Gastroesophageal sphincter (tissue), 4 donors: ENCODE measurements around the gene ARHGEF7. TPM values are rescaled to one million over a fixed set of nuclear protein-coding genes. Genes with fewer than 3 reads are reported as not detected.

ENCODE experiments used
- ATAC-seq: fragments of 150-250 bp; one replicate; pipeline ENCODE4 v1.9.1; 2016; ENCODE audit warnings: mild to moderate bottlenecking, moderate library complexity
- H3K27ac ChIP-seq, 4 donors: fragments of 200-600 bp; sonication (generic) in 3 of 4; 1 replicate in 3 of 4; 2 replicates in 1 of 4; pipeline ENCODE4 v1.5.1; 2016 to 2019
- H3K27me3 ChIP-seq: fragments of 200-600 bp; sonication (generic); one replicate; pipeline ENCODE4 v1.5.1; 2019
- H3K36me3 ChIP-seq, 2 donors: fragments of 200-600 bp; sonication (generic); one replicate each; pipeline ENCODE4 v1.5.1; 2019; ENCODE audit warnings: control low read depth in 1 of 2
- H3K4me1 ChIP-seq, 3 donors: fragments of 200-600 bp; sonication (generic); 1 replicate in 2 of 3; 2 replicates in 1 of 3; pipeline ENCODE4 v1.5.1; 2016 to 2019; ENCODE audit warnings: control low read depth in 2 of 3
- H3K4me3 ChIP-seq, 2 donors: fragments of 200-600 bp; sonication (generic); one replicate each; pipeline ENCODE4 v1.5.1; 2019; ENCODE audit warnings: mild to moderate bottlenecking in 1 of 2, moderate library complexity in 1 of 2
- H3K9me3 ChIP-seq, 3 donors: fragments of 200-600 bp; sonication (generic); one replicate each; pipeline ENCODE4 v1.5.1; 2017 to 2019; ENCODE audit warnings: control low read depth in 2 of 3
- CTCF ChIP-seq, 4 experiments: fragments of 200-600 bp in 2 of 4; fragments of 450-650 bp in 2 of 4; sonication (generic) in 1 of 4; IDR thresholded peaks; one replicate each; pipeline ENCODE4 v1.5.1; 2017 to 2019; ENCODE audit warnings: antibody characterized with exemption in 4 of 4, mild to moderate bottlenecking in 2 of 4, moderate library complexity in 2 of 4
- EP300 ChIP-seq: sonication (generic); formaldehyde crosslinking; IDR thresholded peaks from one replicate; pipeline ENCODE4 v1.6.1; 2017; ENCODE audit warnings: antibody characterized with exemption, mild to moderate bottlenecking
- POLR2A ChIP-seq, 2 donors: fragments of 450-650 bp; IDR thresholded peaks; one replicate each; pipeline ENCODE4 v1.6.1; 2017; ENCODE audit warnings: antibody characterized with exemption in 2 of 2, mild to moderate bottlenecking in 2 of 2, moderate library complexity in 1 of 2
- POLR2AphosphoS5 ChIP-seq: sonication (generic); formaldehyde crosslinking; IDR thresholded peaks from one replicate; pipeline ENCODE4 v1.6.1; 2017; ENCODE audit warnings: antibody characterized with exemption
- WGBS, 2 donors: methylation state at CpG; one replicate each; pipeline ENCODE4 v1.1.5; 2018; ENCODE audit warnings: low coverage in 1 of 2; 5-methylcytosine and 5-hydroxymethylcytosine counted together
- total RNA-seq, 4 donors: library from RNA; depleted of rRNA; stranded (reverse); fragments of >200 nt; gene quantifications; one replicate each; pipeline ENCODE4 v1.1.0, GENCODE V29; 2016

Gene ARHGEF7
- total RNA-seq, 4 donors from 2014 or later = 23.3 to 78.6 (median 47.2) TPM

- Histone ChIP-seq H3K9me3 (no peaks in the 10 kb centered on the region), H3K4me1 (no peaks in the 10 kb centered on the region), H3K27me3 (peaks cover 54% of the 10 kb centered on the region), H3K27ac (no peak overlapping the region), H3K4me3 (no peak overlapping the region), H3K36me3 (no peaks in the 10 kb centered on the region)
- ATAC-seq = no peak
- TF ChIP-seq EP300 (no peak), POLR2AphosphoS5 (no peak), CTCF (IDR thresholded peaks at IDR 0.05) (no peak), POLR2A (IDR thresholded peaks at IDR 0.05) (no peak)
- WGBS, 2 donors = 93 to 100% methylated on average over 2 of the region's 4 CpGs
Measured at GRCh38 chr13:111123221-111123620, 8.1 kb downstream of the ARHGEF7 start.

GRCh38 chr13:111123649-111124048 is 8.5 kb downstream of the ARHGEF7 start:
- Histone ChIP-seq H3K27me3 (peaks cover 50% of the 10 kb centered on the region), H3K4me1 (no peaks in the 10 kb centered on the region), H3K4me3 (no peak overlapping the region), H3K36me3 (no peaks in the 10 kb centered on the region), H3K27ac (no peak overlapping the region), H3K9me3 (no peaks in the 10 kb centered on the region)
- 40 to 52% methylated on average over 1 to 8 of the region's 8 CpGs for WGBS, 2 donors
- TF ChIP-seq CTCF (IDR thresholded peaks at IDR 0.05) = no peak
- TF ChIP-seq POLR2AphosphoS5 = no peak
- TF ChIP-seq POLR2A (IDR thresholded peaks at IDR 0.05) = no peak
- no peak for TF ChIP-seq EP300
- ATAC-seq = no peak

DNA sequence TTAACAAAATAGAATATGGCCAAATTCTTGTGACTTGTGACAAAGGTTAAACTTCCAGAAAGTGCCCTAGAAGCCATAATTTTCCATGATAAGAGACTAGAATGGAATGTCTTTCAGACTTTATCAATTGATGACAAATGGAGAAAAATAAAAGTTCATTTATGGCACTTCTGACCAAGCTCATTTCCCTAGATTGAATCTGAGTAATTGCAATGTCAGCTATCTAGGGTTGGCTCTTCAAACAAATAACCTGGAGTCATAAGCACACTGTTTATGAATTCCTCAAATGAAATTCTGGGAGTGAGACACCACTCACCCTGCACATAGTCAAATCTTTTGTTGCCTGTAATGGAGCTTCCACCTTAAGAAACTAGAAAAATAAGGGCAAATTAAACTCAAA is 11.4 kb downstream of the ARHGEF7 start:
- no peak for ATAC-seq
- TF ChIP-seq POLR2AphosphoS5 = no peak
- TF ChIP-seq POLR2A (IDR thresholded peaks at IDR 0.05) = no peak
- no peak for TF ChIP-seq EP300
- TF ChIP-seq CTCF (IDR thresholded peaks at IDR 0.05) = no peak
- no peaks in the 10 kb centered on the region for H3K4me1 ChIP-seq
- no peaks in the 10 kb centered on the region for H3K36me3 ChIP-seq
- peaks cover 27% of the 10 kb centered on the region for H3K27me3 ChIP-seq
- no peak overlapping the region for H3K27ac ChIP-seq
- H3K9me3 ChIP-seq = no peaks in the 10 kb centered on the region
- no peak overlapping the region for H3K4me3 ChIP-seq

DNA sequence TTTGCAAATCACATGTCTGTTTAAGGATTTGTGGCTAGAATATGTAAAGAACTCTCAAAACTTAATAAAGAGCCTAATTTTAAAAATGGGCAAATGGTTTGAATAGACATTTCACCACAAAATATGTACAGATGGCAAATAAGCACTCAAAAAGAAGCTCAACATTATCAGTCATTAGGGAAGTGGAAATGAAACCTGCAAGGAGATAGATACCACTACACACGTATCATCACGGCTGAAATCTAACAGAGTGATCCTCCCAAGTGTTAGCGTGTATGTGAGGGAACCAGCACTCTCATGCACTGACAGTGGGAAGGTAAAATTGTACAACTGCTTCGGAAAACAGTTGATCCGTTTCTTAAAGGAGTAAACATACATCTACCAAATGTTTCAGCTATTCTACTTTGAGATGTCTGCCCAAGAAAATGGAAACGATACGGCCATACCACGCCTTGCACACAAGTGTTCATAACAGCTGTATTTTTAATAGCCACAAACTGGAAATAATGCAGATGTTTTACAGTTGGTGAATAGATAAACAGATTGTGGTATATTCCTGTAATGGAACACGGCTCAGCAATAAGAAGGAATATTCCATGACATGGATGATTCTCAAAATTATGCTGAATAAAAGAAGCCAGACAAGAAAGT is 14.5 kb downstream of the ARHGEF7 start:
- H3K27me3 ChIP-seq = peaks cover 4% of the 10 kb centered on the region
- ATAC-seq = no peak
- no peaks in the 10 kb centered on the region for H3K36me3 ChIP-seq
- no peak overlapping the region for H3K27ac ChIP-seq
- no peak for TF ChIP-seq POLR2A (IDR thresholded peaks at IDR 0.05)
- no peak for TF ChIP-seq POLR2AphosphoS5
- no peak for TF ChIP-seq EP300
- TF ChIP-seq CTCF (IDR thresholded peaks at IDR 0.05) = no peak
- 62 to 63% methylated on average over 4 to 9 of the region's 9 CpGs for WGBS, 2 donors
- no peaks in the 10 kb centered on the region for H3K9me3 ChIP-seq
- no peaks in the 10 kb centered on the region for H3K4me1 ChIP-seq
- no peak overlapping the region for H3K4me3 ChIP-seq

DNA sequence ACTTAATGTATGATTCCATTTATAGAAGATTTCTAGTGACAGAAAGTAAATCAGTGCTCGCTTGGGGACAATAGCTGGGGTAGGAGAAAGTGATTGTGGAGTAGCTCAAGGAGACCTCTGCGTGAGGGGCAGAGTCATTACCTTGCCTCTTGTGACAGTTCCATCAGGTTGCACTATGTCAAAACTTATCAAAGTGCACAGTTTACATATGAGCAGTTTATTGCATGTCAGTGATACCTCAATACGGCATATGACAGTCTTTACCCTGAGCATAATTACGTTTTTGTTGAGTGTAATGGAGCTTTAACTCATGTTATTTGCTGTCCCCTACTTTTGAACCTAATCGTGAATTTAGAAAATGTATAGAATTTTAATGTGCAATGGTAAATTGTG is 15.0 kb downstream of the ARHGEF7 start:
- H3K9me3 ChIP-seq = no peaks in the 10 kb centered on the region
- TF ChIP-seq CTCF (IDR thresholded peaks at IDR 0.05) = no peak
- no peak for TF ChIP-seq POLR2A (IDR thresholded peaks at IDR 0.05)
- TF ChIP-seq POLR2AphosphoS5 = no peak
- no peak for TF ChIP-seq EP300
- no peak overlapping the region for H3K4me3 ChIP-seq
- H3K36me3 ChIP-seq = no peaks in the 10 kb centered on the region
- ATAC-seq = no peak
- H3K27me3 ChIP-seq = no peaks in the 10 kb centered on the region
- H3K27ac ChIP-seq = no peak overlapping the region
- no peaks in the 10 kb centered on the region for H3K4me1 ChIP-seq
- 83 to 91% methylated on average over 5 of the region's 5 CpGs for WGBS, 2 donors
